NCI-H446 treated with DMSO at 0.1 percent for 48 hours (cell line): ENCODE results near the gene OR6P1.

Experiments
- DNase-seq: peaks from one replicate; lab custom pipeline; 2025; lab: John Stamatoyannopoulos, UW

Gene OR6P1, protein sequence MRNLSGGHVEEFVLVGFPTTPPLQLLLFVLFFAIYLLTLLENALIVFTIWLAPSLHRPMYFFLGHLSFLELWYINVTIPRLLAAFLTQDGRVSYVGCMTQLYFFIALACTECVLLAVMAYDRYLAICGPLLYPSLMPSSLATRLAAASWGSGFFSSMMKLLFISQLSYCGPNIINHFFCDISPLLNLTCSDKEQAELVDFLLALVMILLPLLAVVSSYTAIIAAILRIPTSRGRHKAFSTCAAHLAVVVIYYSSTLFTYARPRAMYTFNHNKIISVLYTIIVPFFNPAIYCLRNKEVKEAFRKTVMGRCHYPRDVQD

DNA sequence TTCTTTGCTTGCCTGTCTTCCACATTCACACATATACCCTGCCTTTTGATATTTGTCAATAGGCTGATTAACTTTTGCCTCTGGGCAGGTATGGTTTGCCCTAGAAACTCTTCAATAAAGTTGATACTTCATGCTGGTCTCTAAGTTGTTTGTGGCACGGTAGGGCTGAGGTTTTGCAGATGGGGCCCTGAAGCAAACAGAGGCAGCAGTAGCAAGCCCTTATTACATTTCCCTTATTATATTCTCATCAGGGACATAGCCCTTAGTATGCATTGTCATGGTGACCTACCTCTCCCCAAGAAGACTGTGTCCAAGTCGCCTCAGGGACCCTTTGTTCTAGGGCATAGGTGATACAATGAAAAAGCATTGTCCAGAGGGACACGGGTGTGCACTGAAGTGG is at the start of gene OR6P1:
Gene OR6P1, minus strand, starts transcription at position 101 of the 400 bp plus-strand sequence. CDS start 6,976 bp downstream, outside the sequence.
- no peak for DNase-seq

DNA sequence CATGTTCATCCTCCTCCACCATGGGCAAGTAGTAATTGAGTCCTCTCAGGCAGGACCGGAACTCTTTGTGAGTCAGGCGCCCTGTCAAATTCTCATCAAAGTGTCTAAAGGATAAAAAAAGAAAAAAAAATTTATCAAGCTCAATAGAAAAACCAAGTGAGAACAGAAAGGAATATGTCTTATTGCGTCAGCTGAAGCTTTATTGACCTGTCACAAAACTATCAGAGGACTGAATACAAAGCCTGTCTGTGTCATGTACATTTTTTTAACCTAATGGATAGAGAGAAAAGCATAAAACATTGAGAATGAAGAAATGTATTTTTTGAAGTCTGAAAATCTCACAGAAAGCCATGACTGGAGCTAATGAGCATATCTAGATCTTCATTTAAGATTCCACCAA is 43.4 kb upstream of the OR6P1 start:
- no peak for DNase-seq

DNA sequence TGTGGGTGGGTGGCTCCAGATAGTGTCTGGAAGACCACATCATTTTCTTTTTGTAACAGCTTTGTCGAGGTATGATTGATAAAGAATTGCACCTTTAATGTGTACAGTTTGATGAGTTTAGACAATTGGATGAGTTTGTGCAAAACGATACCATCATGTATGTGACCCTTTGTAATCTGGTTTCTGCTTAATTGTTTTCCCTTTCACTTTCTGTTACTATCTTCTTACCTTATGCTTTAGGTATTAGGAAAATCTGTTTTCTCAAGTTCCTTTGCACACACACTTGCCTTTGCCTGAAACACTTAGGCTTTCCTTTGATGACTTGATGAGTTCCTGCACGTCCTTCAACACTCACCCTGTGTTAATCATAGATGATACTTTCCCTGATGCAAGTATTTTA is 41.5 kb upstream of the OR6P1 start:
- DNase-seq: no peak

DNA sequence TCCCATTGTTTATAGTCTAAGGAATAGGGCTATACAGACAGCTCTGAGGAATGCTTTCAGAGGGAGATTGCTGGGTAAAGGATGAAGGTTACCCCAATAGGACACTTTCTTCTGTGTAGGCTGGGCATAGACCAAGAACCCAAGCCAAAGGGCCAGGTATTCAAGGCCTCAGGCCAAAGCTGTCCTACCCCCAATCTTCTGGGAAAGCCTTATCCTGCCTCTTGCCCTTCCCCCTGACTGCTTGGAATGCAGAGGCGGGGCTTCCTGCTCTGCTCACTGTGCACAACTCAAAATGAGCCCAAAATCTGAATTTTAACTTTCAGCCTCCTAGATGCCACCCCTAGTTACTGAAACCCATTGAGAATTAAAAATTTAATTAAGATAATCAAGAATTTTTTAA is 36.9 kb upstream of the OR6P1 start:
- no peak for DNase-seq

DNA sequence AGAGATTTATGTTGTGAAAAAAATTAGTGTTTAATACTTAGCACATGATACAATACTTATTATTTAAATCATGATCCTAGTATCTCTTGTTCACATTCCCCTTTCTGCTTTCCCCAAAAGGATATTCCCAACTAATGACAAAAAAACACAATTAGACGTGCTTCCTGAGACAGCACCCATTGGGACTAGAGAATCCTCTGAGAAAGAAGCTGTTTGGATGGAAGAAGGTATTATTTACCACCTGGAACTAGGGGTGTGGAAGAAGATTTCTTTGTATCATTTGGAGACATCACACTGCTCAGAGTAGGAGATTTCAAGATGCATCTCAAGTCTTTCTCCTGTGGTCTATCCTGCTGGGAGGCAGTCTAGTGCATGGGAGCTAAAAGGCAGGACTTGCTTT is 34.6 kb upstream of the OR6P1 start, which contains the start of gene OR10Z1:
Gene OR10Z1, plus strand, starts transcription at position 301 of the 400 bp plus-strand sequence. CDS start 1,171 bp downstream, outside the sequence.
- no peak for DNase-seq

DNA sequence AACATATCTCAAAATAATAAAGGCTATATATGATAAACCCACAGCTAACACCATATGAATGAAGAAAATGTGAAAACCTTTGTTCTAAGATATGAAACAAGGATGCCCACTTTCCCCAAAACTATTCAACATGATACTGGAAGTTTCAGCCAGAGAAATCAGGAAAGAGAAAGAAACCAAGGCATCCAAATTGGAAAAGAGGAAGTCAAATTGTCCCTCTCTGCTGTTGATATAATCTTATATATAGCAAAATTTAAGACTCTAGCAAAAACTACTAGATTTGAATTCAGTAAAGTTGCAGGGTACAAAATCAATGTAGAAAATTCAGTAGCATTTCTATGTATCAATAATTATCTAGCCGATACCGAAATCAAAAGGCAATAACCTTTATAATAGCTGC is 30.4 kb upstream of the OR6P1 start:
- DNase-seq: no peak

DNA sequence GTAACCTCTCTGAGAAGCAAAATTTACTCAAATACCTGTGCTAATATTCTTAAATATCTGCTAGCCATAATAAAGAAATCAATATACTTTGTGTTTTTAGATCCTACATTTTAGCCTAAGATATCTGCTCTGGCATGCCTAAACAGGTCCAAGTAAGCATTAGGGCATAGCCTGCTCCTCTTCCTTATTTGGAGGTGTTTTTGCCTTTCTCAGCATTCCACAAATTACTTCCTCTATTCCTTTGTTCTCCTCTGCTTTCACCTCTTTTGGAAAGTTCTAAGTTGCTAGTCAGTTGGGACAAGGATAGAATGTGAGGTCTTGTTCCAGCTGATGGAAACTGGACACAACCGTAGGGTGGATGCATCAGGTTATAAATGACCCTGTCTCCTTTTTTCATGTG is 16.6 kb upstream of the OR6P1 start:
- no peak for DNase-seq

DNA sequence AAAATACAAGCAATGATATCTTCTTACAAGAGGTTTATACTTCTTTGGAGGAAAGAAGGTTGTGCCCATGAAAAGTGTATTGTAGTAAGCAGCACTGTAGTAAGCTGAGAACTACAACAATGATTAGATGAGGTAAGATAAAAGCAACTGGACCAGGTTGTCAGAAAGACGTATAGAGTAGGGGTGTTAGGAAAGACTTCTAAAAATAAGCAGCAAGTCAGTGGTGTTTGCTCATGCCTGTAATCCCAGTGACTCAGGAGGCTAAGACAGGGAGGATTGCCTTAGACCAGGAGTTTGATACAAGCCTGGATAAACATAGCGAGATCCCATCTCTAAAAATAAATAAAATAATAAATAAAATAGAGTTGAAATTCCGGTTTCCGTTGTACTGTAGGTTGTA is 13.6 kb upstream of the OR6P1 start:
- no peak for DNase-seq

DNA sequence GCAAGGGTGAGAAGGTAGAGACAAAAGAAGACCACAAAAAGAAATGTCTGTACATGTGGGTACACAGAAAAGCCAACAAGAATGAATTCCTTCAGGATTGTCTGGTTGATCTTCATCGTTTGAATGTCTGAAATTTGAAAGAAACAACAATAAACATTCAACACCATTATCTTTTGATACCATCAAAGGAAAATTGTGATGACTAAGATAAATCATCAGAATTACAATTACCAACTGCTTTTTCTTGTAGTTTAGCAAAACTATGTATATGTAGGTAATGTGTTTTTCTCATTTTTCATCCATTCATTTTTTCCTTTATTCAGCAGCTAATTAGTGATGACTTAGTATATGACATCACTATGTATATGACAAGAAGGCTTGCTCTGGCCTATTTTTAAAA is 9.4 kb upstream of the OR6P1 start, which contains the start of gene OR10X1:
Gene OR10X1, minus strand, starts transcription at position 167 of the 400 bp plus-strand sequence. Its CDS starts 0 bp downstream, at position 167.
- no peak for DNase-seq

DNA sequence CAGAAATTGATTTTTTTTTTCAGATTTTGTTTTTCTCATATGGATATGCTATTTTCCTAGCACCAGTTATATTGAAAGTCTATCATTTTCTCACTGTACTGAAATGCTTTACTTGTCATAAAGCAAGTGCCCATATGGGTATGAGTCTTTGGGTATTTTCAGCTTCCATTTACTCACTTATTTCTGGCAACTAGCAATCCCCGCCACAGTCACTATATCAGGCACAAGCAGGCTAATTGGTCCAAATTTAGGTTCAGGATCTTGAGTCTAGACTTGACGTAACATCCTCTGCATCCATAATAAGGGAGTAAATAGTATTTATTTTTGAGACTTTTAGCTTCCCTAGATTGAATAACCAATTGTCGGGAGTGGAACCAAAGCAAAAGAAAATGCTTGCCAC is 7.2 kb upstream of the OR6P1 start:
- no peak for DNase-seq

DNA sequence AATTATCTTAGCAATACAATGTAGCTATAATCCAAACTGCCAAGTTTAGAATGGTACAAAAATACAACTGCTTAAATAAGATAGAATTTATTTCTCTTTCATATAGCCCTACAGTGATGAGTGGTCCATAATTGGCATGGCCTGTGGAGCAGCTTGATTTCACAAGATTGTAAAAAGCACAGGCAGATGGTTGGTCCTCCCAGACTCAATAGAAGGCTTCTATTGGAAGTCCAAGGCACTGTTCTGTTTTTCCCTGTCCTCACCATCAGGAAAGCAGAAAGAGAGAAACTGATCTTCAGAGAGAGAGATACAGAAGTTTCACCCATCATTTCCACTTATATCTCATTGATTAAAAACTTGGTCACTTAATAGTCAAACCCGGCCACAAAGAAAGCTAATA is 1.8 kb upstream of the OR6P1 start:
- no peak for DNase-seq

DNA sequence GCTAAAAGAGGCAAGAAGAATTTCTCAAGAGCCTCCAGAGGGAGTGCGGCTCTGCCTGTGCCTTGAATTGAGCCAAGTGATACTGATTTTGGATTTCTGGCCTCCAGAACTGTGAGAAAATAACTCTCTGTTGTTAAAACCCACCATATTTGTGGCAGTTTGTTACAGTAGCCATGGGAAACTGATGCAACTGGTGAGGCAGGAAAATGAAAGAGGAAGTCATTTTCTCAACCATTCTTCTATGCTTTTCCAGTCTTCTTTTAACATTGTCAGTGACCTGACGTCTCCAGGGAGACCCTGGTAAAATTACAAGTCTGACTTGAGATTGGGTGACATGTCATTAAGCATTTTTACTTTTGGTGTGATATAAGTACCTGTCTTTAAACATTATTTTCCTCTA is 5.8 kb downstream of the OR6P1 start:
- no peak for DNase-seq

DNA sequence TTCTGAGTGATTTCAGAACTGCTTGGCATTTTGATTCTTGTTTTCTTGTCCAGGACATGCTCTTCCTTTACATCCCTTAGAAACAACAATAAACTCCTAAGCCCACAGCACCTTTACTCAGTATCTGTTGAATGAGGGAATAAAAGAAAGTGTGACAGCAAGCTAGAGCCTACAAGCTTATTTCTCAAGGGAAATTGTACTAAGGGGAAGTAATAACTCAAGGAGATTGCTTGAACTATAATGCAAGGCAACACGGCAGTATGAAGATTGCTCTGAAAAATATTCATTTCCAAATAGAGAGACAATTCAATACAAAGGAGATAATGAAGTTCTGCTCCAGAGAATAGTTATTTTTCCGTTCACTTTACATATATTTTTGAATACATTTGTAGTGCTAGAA is 6.5 kb downstream of the OR6P1 start:
- no peak for DNase-seq

DNA sequence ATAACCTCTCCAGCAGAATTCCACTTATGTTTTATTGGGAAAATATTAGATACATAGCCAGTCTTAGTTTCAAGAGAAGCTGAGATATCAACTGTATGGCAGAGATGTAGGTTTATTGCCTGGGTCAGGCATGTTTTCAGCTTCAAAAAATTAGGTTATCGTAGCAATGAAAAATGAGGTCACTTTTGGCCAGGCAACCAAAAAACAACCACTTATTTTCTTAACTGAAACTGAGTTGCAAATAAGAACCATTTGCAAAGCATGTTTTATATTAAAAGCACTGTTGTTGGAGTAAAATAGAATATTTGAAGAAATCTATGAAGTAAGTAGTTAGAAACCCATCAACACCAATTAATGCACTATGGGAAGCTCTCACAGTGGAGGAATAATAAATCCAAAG is 10.7 kb downstream of the OR6P1 start:
- no peak for DNase-seq

DNA sequence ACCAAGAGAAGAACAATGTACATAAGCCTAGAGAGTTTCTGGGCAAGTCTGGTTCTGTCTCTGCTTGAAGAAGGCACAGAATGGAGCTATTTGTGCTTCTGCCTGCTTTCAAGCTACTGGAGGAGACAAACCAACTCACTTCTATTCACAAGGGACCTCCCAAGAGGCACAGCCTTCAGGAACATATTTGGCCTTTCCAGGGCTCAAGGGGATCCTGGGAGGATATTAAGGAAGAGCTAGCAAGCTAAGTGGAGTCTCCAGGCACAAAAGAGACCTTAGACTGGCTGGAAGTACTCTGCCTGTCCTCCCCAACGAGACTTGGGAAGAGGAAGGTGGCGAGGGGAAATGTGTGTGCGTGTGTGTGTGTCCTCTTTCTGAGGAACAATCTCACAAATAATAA is 16.0 kb downstream of the OR6P1 start, which contains the start of gene OR6Y1:
Gene OR6Y1, minus strand, starts transcription at position 54 of the 400 bp plus-strand sequence. CDS start 6,300 bp downstream, outside the sequence.
- no peak for DNase-seq

DNA sequence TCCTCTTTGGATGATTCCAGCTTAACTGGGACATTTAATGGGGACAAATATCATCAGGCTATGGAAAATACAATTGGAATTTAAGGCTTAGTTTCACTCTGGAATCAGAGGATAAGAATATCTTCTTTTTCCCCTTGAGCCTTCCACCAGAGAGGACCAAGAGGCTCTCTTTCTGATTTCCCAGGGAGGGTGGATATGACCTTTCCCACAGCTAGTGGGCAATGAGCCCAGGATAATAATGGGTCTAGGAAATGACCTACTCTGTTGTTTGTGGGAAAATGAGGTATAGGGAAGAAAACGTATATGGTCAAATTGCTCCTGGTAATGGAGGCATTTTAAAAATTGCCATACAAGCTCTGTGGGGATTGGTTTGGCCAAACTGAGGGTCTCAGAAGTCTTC is 18.1 kb downstream of the OR6P1 start:
- DNase-seq: no peak

DNA sequence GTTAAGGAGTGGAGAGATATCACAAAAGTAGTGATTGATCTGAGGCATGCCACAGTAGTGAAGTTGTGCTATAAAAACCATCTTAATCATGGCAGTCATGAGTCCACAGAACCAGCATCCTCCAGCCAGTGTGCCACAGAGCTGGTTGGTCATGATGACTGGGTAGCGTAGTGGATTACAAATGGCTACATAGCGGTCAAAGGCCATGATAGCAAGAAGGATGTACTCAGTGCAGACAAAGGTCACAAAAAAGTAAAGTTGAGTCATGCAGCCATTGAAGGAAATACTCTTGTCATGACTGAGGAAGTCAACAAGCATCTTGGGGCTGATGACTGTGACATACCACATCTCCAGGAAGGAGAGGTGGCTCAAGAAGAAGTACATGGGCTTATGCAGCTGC is 22.8 kb downstream of the OR6P1 start:
- DNase-seq: no peak

DNA sequence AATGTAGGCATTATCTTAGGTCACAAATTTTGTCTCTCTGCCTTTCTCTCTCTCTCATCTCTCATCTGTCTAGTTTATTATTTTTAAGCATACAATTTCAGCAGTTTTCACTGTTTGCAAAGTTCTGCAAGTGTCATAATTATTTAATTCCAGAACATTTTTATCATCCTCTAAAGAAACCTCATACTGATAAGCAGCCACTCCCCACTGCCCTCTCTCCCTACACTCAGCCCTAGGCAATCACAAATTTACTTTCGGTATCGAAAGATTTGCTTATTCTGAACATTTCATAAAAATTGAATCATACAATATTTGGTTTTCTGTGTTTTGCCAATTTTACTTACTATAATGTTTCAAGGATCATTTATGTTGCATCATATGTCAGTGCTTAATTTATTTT is 32.8 kb downstream of the OR6P1 start:
- no peak for DNase-seq

DNA sequence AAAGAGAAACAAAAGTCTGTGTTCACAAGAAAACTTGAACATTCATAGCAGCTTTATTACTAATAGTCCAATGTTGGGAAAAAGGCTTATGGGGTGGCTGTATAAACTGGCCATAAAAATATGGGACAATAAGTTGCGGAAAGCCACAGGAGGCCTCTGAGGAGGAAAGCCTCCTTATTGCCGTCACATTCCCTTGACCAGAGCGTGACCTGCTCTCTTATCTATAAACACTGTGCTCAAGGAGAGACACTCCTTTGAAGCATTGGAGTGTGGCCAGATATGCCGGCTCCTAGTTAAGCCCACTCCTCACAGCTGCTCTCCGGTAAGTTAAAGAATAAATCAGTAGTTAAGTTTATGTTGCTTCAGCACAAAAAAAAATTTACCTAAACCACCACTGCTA is 35.9 kb downstream of the OR6P1 start:
- no peak for DNase-seq

DNA sequence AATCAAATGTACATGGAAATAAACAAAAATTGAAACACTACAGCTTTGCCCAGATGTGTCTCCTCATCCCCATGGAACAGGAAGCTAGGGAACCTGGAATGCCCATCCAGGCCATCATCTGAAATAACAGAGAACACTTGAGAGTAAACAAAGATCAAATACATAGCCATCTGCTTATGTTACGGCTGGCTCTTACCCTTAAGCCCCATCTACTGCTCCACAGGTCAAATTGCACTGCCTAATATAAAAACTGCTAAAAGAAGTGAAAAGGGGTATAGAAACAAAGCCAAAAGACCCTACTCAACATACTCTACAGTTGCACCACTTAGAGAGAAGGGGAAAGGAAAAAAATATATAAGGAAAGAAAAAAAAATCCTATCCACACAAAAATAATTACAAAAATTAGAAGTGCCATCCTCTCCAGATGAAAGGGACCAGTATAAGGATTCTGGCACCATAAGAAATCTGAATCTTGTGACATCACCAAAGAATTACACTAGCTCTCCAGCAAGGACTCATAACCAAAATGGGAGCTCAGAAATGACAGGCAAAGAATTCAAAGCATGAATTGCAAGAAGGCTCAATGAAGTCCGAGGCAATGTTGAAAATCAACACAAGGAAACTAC is 43.1 kb downstream of the OR6P1 start:
- no peak for DNase-seq

DNA sequence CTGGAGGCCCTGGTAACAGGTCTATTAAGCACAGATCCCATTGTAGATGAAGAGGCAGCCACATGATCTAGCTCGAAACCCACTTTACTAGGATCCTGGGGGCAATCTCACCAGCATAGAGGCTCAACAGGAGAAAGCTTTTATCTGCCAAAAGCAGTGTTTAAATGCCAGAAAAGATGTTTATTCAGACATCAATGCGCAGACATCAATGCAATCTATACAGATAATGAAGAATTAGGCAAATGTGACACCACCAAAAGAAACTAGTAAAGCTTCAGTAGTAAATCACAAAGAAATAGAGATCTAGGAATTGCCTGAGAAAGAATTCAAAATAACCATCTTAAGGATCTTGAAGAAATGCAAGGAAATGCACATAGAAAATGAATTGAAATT is 48.7 kb downstream of the OR6P1 start:
- DNase-seq: no peak

DNA sequence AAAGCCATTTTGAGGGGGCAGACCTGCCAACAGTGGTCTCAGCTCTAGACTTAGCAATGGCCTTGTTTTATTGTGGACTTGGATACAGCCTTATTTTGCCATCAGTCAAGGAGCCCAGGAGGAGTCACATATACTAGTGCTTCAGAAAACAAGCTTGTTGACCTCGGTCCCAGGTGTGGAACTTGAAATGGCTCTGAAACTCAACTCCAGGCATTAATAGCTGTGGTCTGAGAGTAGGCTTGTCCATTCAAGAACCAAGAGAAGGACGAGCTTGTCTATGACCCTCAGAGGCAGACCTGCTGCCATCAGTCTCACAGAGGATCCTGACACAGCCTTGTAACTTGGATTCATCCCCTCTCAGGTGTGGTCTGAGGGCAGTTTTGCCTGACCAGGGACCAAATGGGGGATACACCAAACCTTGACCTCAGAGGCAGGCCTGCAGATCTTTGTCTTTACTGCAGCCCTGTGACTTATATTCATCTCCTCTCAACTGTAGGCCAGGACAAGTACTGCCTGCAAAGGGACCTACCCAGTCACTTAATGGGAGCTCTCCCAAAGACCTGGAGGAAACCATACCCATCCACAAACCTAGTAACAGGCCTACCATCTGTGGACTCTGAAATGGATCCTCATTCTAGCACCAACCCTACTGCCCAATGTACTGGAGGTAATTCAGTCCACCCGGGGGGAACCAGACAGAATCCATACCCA is 49.3 kb downstream of the OR6P1 start:
- DNase-seq: no peak

DNA sequence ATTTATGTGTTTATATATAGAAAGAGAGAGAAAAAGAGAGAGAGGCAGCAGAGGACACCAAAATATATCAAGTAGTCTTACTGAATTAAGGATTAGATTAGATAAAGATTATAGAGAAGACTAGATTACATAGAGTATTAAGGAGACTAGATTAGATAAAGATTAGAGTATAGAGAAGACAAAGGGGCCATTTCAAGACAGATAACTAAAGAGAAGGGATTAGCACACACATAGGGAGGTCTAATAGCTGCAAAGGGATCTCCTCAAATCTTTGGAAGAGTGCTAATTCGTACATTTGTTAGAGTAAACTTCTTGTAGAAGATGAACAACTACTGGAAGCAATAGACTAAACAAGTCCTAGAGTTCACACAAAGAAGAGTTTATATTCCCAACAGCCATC is 50.4 kb downstream of the OR6P1 start:
- DNase-seq: no peak
